Measurements from ENCODE around the gene ACTG2. TPM values are rescaled to one million over a fixed set of nuclear protein-coding genes. Genes with fewer than 3 reads are reported as not detected.

The ACTG2 gene
- total and polyA plus RNA-seq, 4 donors: 0.46 to 9.0 (median 4.3) TPM

- no peak for TF ChIP-seq FOXA1 (IDR thresholded peaks at IDR 0.05)
- no peak for TF ChIP-seq ZBTB33 (IDR thresholded peaks at IDR 0.05)
- no peak for TF ChIP-seq REST (IDR thresholded peaks at IDR 0.05)
- TF ChIP-seq MAX (IDR thresholded peaks at IDR 0.05): no peak
- TF ChIP-seq ATF3 (IDR thresholded peaks at IDR 0.05): no peak
- TF ChIP-seq NR2F2 (IDR thresholded peaks at IDR 0.05): no peak
- no peak for TF ChIP-seq CTCF (IDR thresholded peaks at IDR 0.05; ENCODE audit: low read depth, low read length, missing input control)
Measured at GRCh38 chr2:73906847-73907505, 14.2 kb downstream of the ACTG2 start.

GRCh38 chr2:73907840-73908452 is 15.1 kb downstream of the ACTG2 start:
- no peak overlapping the region for H3K27ac ChIP-seq (ENCODE audit: low read depth in 1 of 2, low read length in 2 of 2)
- 55% methylated on average over 5 of the region's 5 CpGs for WGBS
- no peak overlapping the region for H3K4me3 ChIP-seq (ENCODE audit: low read depth in 1 of 3, low read length in 3 of 3)
- no peak overlapping the region for H3K9ac ChIP-seq (ENCODE audit: low read depth in 1 of 2, low read length in 2 of 2)
- no peaks in the 10 kb centered on the region for H3K27me3 ChIP-seq (ENCODE audit: control insufficient read depth in 4 of 4, insufficient read depth in 4 of 4, low read length in 3 of 4)
- TF ChIP-seq FOXA1 (IDR thresholded peaks at IDR 0.05) (no peak), GABPA (IDR thresholded peaks at IDR 0.05 in 1 of 2, conservative IDR thresholded peaks at IDR 0.05 in 1 of 2) (no peak), HNF4G (IDR thresholded peaks at IDR 0.05) (no peak), NR2F2 (IDR thresholded peaks at IDR 0.05) (no peak), SP1 (IDR thresholded peaks at IDR 0.05) (no peak), RAD21 (IDR thresholded peaks at IDR 0.05) (peak; percentile 26 to 51), REST (IDR thresholded peaks at IDR 0.05) (no peak)
- H3K9me3 ChIP-seq (ENCODE audit: control insufficient read depth in 4 of 4, low read length in 3 of 4): no peaks in the 10 kb centered on the region
- H3K4me1 ChIP-seq (ENCODE audit: control insufficient read depth in 4 of 4, insufficient read depth in 4 of 4, low read length in 3 of 4): no peaks in the 10 kb centered on the region
- no peaks in the 10 kb centered on the region for H3K36me3 ChIP-seq (ENCODE audit: control insufficient read depth in 4 of 4, insufficient read depth in 3 of 4, low read depth in 1 of 4, low read length in 3 of 4)
- DNase-seq (ENCODE audit: low spot score): no peak

More at GRCh38 chr2:73906847-73907505, 14.2 kb downstream of the ACTG2 start:
- Histone ChIP-seq H3K36me3 (ENCODE audit: control insufficient read depth in 4 of 4, insufficient read depth in 3 of 4, low read depth in 1 of 4, low read length in 3 of 4) (no peaks in the 10 kb centered on the region), H3K27me3 (ENCODE audit: control insufficient read depth in 4 of 4, insufficient read depth in 4 of 4, low read length in 3 of 4) (no peaks in the 10 kb centered on the region), H3K4me1 (ENCODE audit: control insufficient read depth in 4 of 4, insufficient read depth in 4 of 4, low read length in 3 of 4) (no peaks in the 10 kb centered on the region), H3K27ac (ENCODE audit: low read depth in 1 of 2, low read length in 2 of 2) (no peak overlapping the region), H3K4me3 (ENCODE audit: low read depth in 1 of 3, low read length in 3 of 3) (no peak overlapping the region), H3K9ac (ENCODE audit: low read depth in 1 of 2, low read length in 2 of 2) (no peak overlapping the region), H3K9me3 (ENCODE audit: control insufficient read depth in 4 of 4, low read length in 3 of 4) (no peaks in the 10 kb centered on the region)
- DNase-seq (ENCODE audit: low spot score): no peak
- 72% methylated on average over 5 of the region's 5 CpGs for WGBS
